ENCODE data around the gene GRAP. TPM values are rescaled to one million over a fixed set of nuclear protein-coding genes. Genes with fewer than 3 reads are reported as not detected.

The GRAP gene
- total RNA-seq, 2 experiments from 2014 or later, result 8.1 to 9.1 TPM

DNA sequence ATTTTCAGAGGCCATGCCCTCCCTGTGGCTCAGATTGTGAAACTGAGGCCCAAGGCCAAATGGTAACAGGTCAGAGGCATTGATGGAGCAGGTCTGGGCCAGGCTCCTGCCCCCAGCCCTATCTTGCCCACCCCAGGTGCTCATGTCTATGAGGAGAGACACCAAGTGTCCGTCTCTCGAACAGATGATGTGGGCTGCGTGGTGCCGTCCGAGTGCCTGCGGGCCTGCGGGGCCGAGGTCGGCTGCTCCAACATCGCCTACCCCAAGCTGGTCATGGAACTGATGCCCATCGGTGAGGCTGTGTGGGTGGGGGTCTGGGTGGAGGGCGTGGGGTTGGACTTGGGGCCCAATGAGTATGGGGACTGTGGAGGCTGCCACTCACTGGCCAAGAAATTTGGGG, 33.5 kb downstream of the GRAP start:
- no peaks in the 10 kb centered on the region for H3K36me3 Mint-ChIP-seq (ENCODE audit: low read depth)
- no peaks in the 10 kb centered on the region for H3K27me3 Mint-ChIP-seq (ENCODE audit: low read depth)
- H3K4me3 Mint-ChIP-seq, result no peak overlapping the region
- H3K27ac Mint-ChIP-seq, result no peak overlapping the region
- peaks cover 6% of the 10 kb centered on the region for H3K4me1 Mint-ChIP-seq (ENCODE audit: low read depth)
- CTCF ChIA-PET, result no interaction called here
- no peaks in the 10 kb centered on the region for H3K9me3 Mint-ChIP-seq
- DNase-seq, result no peak
- intact Hi-C loops (cut with micrococcal nuclease), result no loop called here

DNA sequence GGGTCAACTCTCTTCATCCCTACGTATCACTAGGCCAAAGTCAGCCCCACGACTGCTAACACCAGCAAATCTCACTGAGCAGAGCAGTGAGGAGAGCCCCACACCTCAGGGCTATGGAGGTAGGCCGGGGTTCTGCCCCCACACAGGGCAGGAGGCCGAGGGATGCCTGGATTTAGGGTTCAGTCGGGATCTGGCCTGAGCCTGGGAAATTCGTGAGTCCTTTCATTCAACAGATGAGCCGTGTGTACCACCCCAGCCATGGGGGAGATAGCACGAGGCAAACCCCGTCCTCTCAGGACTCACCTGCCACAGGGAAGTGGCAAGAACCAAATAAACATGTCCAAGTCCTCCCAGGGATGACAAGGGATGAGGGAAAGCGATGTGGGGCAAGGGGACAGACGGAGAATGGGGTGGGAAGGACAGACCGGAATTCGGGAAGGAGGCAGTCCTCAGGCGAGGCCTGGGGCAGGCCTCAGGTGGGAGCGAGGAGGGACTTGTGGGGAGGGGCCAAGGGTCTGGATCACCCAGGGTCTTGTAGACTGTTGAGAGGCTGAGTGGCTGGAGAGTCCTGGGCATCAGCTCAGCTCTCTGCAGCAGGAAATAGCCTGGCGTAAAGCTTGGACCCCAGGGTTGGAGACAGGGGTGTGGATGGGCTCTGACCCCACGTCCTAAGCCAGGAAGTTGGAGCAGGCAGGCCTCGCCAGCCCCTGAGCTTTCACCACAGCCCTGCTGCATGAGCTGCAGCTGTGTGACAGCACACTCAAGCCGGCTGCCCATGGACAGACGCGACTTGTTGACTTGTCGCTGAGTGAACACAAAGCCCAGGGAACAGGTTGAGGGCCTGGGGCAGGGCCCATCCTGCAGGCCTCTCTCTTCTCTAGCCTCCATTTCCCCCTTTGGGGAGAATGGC, 34.3 kb downstream of the GRAP start:
- Mint-ChIP-seq H3K4me1 (ENCODE audit: low read depth) (peaks cover 6% of the 10 kb centered on the region), H3K4me3 (no peak overlapping the region), H3K27ac (no peak overlapping the region), H3K9me3 (no peaks in the 10 kb centered on the region), H3K27me3 (ENCODE audit: low read depth) (no peaks in the 10 kb centered on the region), H3K36me3 (ENCODE audit: low read depth) (no peaks in the 10 kb centered on the region)
- DNase-seq, result no peak
- CTCF ChIA-PET, result interaction anchor here (1.1 kb wide), 1 partner anchor 51 kb away, joined by 3 read pairs; no protein-coding TSS in a partner anchor
- intact Hi-C loops (cut with micrococcal nuclease), result no loop called here

- no peak for DNase-seq
- CTCF ChIA-PET, result interaction anchor here (1.1 kb wide), 1 partner anchor 50 kb away, joined by 3 read pairs; no protein-coding TSS in a partner anchor
- Mint-ChIP-seq H3K9me3 (no peaks in the 10 kb centered on the region), H3K27ac (no peak overlapping the region), H3K36me3 (ENCODE audit: low read depth) (no peaks in the 10 kb centered on the region), H3K4me3 (no peak overlapping the region), H3K4me1 (ENCODE audit: low read depth) (no peaks in the 10 kb centered on the region), H3K27me3 (ENCODE audit: low read depth) (no peaks in the 10 kb centered on the region)
- intact Hi-C loops (cut with micrococcal nuclease), result no loop called here
Observed at GRCh38 chr17:19011581-19011980, 35.2 kb downstream of the GRAP start.

GRCh38 chr17:19010729-19011505, 35.8 kb downstream of the GRAP start:
- Mint-ChIP-seq H3K9me3 (no peaks in the 10 kb centered on the region), H3K36me3 (ENCODE audit: low read depth) (no peaks in the 10 kb centered on the region)
- intact Hi-C loops (cut with micrococcal nuclease), result no loop called here

GRCh38 chr17:19009970-19010369, 36.8 kb downstream of the GRAP start:
- no peak for DNase-seq
- Mint-ChIP-seq H3K9me3 (no peaks in the 10 kb centered on the region), H3K36me3 (ENCODE audit: low read depth) (no peaks in the 10 kb centered on the region), H3K27ac (no peak overlapping the region), H3K4me1 (ENCODE audit: low read depth) (peaks cover 3% of the 10 kb centered on the region), H3K27me3 (ENCODE audit: low read depth) (no peaks in the 10 kb centered on the region), H3K4me3 (no peak overlapping the region)
- CTCF ChIA-PET, result no interaction called here
- intact Hi-C loops (cut with micrococcal nuclease), result loop anchor here (10.0 kb wide), 1 partner anchor 385 kb away; no protein-coding TSS in a partner anchor

More at GRCh38 chr17:19010729-19011505, 35.8 kb downstream of the GRAP start:
- Mint-ChIP-seq H3K4me3 (no peak overlapping the region), H3K4me1 (ENCODE audit: low read depth) (no peaks in the 10 kb centered on the region), H3K27ac (no peak overlapping the region), H3K27me3 (ENCODE audit: low read depth) (no peaks in the 10 kb centered on the region)
- CTCF ChIA-PET, result no interaction called here
- DNase-seq, result no peak

GRCh38 chr17:19006698-19007097, 40.1 kb downstream of the GRAP start:
- intact Hi-C loops (cut with micrococcal nuclease), result loop anchor here (10.0 kb wide), 1 partner anchor 382 kb away; no protein-coding TSS in a partner anchor
- CTCF ChIA-PET, result interaction anchor here (0.6 to 2.4 kb wide), 2 partner anchors 11 to 46 kb away, joined by 3 to 10 read pairs; no protein-coding TSS in a partner anchor
- H3K4me3 Mint-ChIP-seq, result no peak overlapping the region
- peaks cover 21% of the 10 kb centered on the region for H3K4me1 Mint-ChIP-seq (ENCODE audit: low read depth)
- no peaks in the 10 kb centered on the region for H3K27me3 Mint-ChIP-seq (ENCODE audit: low read depth)
- no peaks in the 10 kb centered on the region for H3K9me3 Mint-ChIP-seq
- DNase-seq, result no peak
- no peak overlapping the region for H3K27ac Mint-ChIP-seq
- peaks cover 15% of the 10 kb centered on the region for H3K36me3 Mint-ChIP-seq (ENCODE audit: low read depth)

DNA sequence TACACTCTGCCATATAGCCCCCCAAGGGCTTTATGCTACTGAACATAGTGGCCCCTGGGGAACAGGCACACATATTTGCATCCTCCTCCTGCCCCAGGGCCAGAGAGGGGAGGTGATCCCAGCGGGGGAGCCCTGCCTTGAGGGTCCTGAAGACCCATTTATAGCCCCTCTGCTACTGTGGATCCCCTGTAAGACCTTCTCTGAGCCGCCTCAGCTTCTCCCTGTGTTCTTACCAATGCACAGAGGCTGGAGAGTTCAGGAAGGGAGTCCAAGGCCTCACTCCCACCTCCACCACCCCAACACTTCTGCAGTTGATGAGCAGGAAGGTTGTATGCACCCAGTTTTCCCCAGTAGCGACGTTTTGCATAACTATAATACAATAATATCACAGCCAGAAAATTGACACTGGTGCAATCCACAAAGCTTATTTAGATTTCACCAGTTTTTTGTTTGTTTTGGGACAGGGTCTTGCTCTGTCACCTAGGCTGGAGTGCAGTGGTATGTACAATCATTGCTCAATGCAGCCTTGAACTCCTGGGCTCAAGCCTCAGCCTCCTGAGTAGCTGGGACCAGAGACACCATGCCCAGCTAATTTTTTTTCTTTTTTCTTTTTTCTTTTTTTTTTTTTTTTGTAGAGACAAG, 40.8 kb downstream of the GRAP start:
- Mint-ChIP-seq H3K27ac (no peak overlapping the region), H3K4me1 (ENCODE audit: low read depth) (peaks cover 28% of the 10 kb centered on the region), H3K36me3 (ENCODE audit: low read depth) (peaks cover 17% of the 10 kb centered on the region), H3K9me3 (no peaks in the 10 kb centered on the region), H3K4me3 (no peak overlapping the region), H3K27me3 (ENCODE audit: low read depth) (no peaks in the 10 kb centered on the region)
- DNase-seq, result no peak
- CTCF ChIA-PET, result interaction anchor here (2.4 kb wide), 1 partner anchor 45 kb away, joined by 10 read pairs; no protein-coding TSS in a partner anchor
- intact Hi-C loops (cut with micrococcal nuclease), result loop anchor here (10.0 kb wide), 1 partner anchor 381 kb away; no protein-coding TSS in a partner anchor

- peaks cover 31% of the 10 kb centered on the region for H3K4me1 Mint-ChIP-seq (ENCODE audit: low read depth)
- H3K27me3 Mint-ChIP-seq (ENCODE audit: low read depth), result no peaks in the 10 kb centered on the region
- H3K36me3 Mint-ChIP-seq (ENCODE audit: low read depth), result peaks cover 17% of the 10 kb centered on the region
- intact Hi-C loops (cut with micrococcal nuclease), result loop anchor here (10.0 kb wide), 1 partner anchor 380 kb away; no protein-coding TSS in a partner anchor
- CTCF ChIA-PET, result interaction anchor here (0.6 to 2.4 kb wide), 2 partner anchors 44 to 48 kb away, joined by 3 to 10 read pairs; no protein-coding TSS in a partner anchor
- H3K9me3 Mint-ChIP-seq, result no peaks in the 10 kb centered on the region
- peak overlapping the region; percentile 65 for H3K4me3 Mint-ChIP-seq
- peak overlapping the region; percentile 79 for H3K27ac Mint-ChIP-seq
- no peak for DNase-seq
Observed at GRCh38 chr17:19005137-19005773, 41.5 kb downstream of the GRAP start.

DNA sequence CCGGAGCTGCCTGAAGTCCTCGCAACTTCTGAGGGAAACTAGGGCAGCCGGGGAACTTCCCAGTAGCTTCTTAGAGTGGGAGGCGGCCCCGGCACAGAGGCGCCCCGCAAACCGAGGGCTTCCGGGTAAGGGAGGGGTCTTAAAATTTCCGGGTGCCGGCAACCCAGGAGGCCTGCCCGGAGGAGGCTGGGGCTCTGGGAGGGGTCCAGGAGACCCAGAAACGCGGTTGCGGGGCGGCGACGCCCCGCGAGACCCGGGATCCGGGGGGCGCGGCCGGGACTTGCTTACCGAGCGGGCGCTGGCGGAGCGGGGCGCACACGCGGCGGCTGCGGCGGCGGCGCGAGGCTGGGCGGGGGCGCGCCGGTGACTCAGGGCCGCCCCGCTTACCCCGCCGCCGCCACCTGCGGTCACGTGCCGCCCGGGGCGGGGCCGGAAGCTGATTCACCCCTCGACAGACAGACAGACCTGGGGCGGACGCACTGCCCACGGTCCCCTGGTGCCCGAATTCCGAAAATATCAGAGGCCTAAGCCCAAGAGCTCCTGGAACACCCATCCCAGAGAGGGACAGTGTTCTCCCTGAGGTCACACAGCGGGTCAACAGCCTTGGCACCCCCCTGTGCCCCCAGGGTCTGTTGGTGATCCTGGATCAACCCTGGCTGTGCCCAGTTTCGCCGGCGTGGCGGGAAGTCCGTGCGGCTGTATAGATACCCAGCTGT, 42.2 kb downstream of the GRAP start, which contains the start of gene FAM83G:
TSS of gene FAM83G (minus strand) at position 344 of the 716 bp plus-strand sequence. CDS start 723 bp downstream, outside the sequence.
- no peaks in the 10 kb centered on the region for H3K27me3 Mint-ChIP-seq (ENCODE audit: low read depth)
- peak; percentile 92 for DNase-seq
- peaks cover 17% of the 10 kb centered on the region for H3K36me3 Mint-ChIP-seq (ENCODE audit: low read depth)
- no peaks in the 10 kb centered on the region for H3K9me3 Mint-ChIP-seq
- peaks cover 31% of the 10 kb centered on the region for H3K4me1 Mint-ChIP-seq (ENCODE audit: low read depth)
- intact Hi-C loops (cut with micrococcal nuclease), result loop anchor here (1.0 to 10.0 kb wide), 2 partner anchors 49 to 380 kb away; no protein-coding TSS in a partner anchor
- CTCF ChIA-PET, result interaction anchor here (0.6 to 2.4 kb wide), 4 partner anchors 18 to 47 kb away, joined by 3 to 10 read pairs (median 4); no protein-coding TSS in a partner anchor
- peak within 1 kb of the TSS; percentile 87 for H3K27ac Mint-ChIP-seq
- peak within 1 kb of the TSS; percentile 91 for H3K4me3 Mint-ChIP-seq

DNA sequence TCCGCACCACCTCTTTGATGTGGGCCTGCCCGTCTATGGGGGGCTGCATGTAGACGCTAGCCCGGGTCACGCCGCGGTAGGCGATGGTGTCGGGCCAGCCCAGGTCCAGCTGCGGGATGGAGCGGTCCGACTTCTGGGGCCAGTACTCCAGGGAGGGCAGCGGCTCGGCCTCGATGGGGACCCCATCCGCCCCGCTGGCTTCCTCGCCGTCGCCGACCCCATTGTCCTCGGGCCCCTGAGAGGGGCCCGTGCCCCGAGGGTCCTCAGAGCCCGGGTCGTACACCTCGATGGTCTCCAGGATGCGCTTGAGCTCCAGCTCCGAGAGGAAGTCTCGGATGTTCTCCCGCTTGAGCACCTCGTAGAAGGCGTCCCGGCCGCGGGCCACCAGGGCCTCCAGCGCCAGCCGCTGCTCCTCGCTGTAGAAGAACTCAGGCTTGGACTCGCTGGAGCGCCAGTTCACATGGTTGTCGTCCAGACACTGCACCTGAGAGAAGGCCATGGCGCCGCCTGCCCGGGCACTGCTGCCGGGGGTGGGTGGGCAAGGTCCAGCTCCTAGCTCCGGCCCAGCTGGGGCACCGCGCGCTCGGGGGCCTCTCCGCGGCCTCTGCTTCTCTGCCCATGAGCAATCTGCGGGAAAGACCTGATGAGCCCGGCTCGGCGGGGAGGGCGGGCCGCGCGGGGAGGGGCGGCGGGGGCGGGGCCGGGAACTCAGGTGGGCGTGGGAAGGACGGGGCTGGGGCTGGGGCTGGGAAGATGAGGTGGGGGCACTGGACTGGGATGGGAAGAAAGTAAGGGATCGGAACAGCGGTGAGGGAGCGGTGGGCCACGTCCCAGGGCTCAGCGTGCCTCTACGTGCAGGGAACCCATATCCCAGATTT, 43.0 kb downstream of the GRAP start:
- intact Hi-C loops (cut with micrococcal nuclease), result loop anchor here (1.0 to 10.0 kb wide), 2 partner anchors 48 to 379 kb away; no protein-coding TSS in a partner anchor
- CTCF ChIA-PET, result interaction anchor here (0.6 to 2.1 kb wide), 2 partner anchors 43 to 44 kb away, joined by 3 to 13 read pairs; no protein-coding TSS in a partner anchor
- Mint-ChIP-seq H3K4me1 (ENCODE audit: low read depth) (peaks cover 31% of the 10 kb centered on the region), H3K9me3 (no peaks in the 10 kb centered on the region), H3K36me3 (ENCODE audit: low read depth) (peaks cover 17% of the 10 kb centered on the region), H3K27me3 (ENCODE audit: low read depth) (no peaks in the 10 kb centered on the region), H3K4me3 (peak overlapping the region; percentile 91), H3K27ac (peak overlapping the region; percentile 87)
- DNase-seq, result peak; percentile 50
